Ramos (cell line): ENCODE results near the gene FABP6.

Experiments
- in situ Hi-C: fragments of 300-500 bp; cut with MboI; formaldehyde crosslinking; loops from one replicate; pipeline ENCODE4 v1.14.3; 2022; ENCODE audit warnings: low sequenced_read_pairs; ENCODE audit not compliant: unreplicated experiment

Gene FABP6

DNA sequence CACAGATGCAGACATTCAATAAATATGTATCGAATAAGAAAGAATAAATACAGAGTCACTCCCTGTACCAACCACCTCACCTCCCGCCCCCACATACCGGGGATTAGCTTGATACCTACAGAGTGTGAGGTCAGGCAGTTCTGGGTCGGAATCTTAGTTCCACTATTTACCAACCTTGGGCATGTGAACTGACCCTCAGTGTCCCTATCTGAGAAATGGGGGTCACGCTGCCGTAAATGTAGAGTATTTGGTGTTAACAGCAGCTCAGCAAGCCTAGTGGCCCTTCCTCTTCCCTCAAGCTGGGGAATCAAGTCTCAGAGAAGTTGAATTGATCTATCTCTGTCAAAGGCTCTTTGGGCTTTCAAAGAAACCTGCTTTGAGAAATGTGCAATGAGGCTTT lies 57.6 kb downstream of the FABP6 start:
- in situ Hi-C loops: no loop called here

GRCh38 chr5:160287378-160288051 lies 58.2 kb downstream of the FABP6 start:
- in situ Hi-C loops: no loop called here
